ENCODE measurements around the gene ANKRD55. TPM values are rescaled to one million over a fixed set of nuclear protein-coding genes. Genes with fewer than 3 reads are reported as not detected.
A peak's percentile ranks its signal among the peaks of the same experiment; 100 is the strongest.
"Not testable (repeated sequence)": the region's sequence is repeated elsewhere in the genome, so short reads cannot be mapped to it uniquely, and the experiment has no call there.

ANKRD55 gene
- total and polyA plus RNA-seq, 2 donors from 2014 or later = 0.26 to 1.2 TPM

GRCh38 chr5:56259002-56259511 is 25.9 kb upstream of the ANKRD55 start:
- no peaks in the 10 kb centered on the region for H3K4me1 ChIP-seq (ENCODE audit: control insufficient read depth in 2 of 3, insufficient read depth in 2 of 3, low read depth in 1 of 3, low read length in 3 of 3)
- H3K27ac ChIP-seq (ENCODE audit: low read depth in 2 of 2, low read length in 2 of 2) = no peak overlapping the region
- H3K36me3 ChIP-seq (ENCODE audit: control insufficient read depth in 2 of 3, insufficient read depth in 3 of 3, low read length in 3 of 3) = no peaks in the 10 kb centered on the region
- intact Hi-C loops (cut with DNase I) = no loop called here
- H3K27me3 ChIP-seq (ENCODE audit: control insufficient read depth, insufficient read depth, low read length) = no peaks in the 10 kb centered on the region
- TF ChIP-seq CTCF (IDR thresholded peaks at IDR 0.05; ENCODE audit: borderline replicate concordance, extremely low read depth, insufficient read depth) = no peak
- FAIRE-seq (no peak), DNase-seq (peak in 1 of 5 donors; percentile 28)
- H3K9ac ChIP-seq (ENCODE audit: low read length in 3 of 3) = no peak overlapping the region
- H3K4me3 ChIP-seq (ENCODE audit: low read length in 3 of 3) = no peak overlapping the region
- no peaks in the 10 kb centered on the region for H3K9me3 ChIP-seq (ENCODE audit: control insufficient read depth in 2 of 3, insufficient read depth in 1 of 3, low read length in 3 of 3)

- H3K9me3 ChIP-seq (ENCODE audit: control insufficient read depth in 2 of 3, insufficient read depth in 1 of 3, low read length in 3 of 3); H3K9ac ChIP-seq (ENCODE audit: low read length in 3 of 3); FAIRE-seq; H3K4me3 ChIP-seq (ENCODE audit: low read length in 3 of 3); H3K27ac ChIP-seq (ENCODE audit: low read depth in 2 of 2, low read length in 2 of 2); H3K27me3 ChIP-seq (ENCODE audit: control insufficient read depth, insufficient read depth, low read length); H3K36me3 ChIP-seq (ENCODE audit: control insufficient read depth in 2 of 3, insufficient read depth in 3 of 3, low read length in 3 of 3); H3K4me1 ChIP-seq (ENCODE audit: control insufficient read depth in 2 of 3, insufficient read depth in 2 of 3, low read depth in 1 of 3, low read length in 3 of 3); intact Hi-C loops (cut with DNase I): not testable (repeated sequence)
- DNase-seq = peak in 1 of 5 donors; percentile 67
Observed at GRCh38 chr5:56257763-56258529, 24.8 kb upstream of the ANKRD55 start.

GRCh38 chr5:56257010-56257409 is 23.9 kb upstream of the ANKRD55 start:
- FAIRE-seq (no peak), DNase-seq (no peak)
- Histone ChIP-seq H3K9me3 (ENCODE audit: control insufficient read depth in 2 of 3, insufficient read depth in 1 of 3, low read length in 3 of 3) (no peaks in the 10 kb centered on the region), H3K9ac (ENCODE audit: low read length in 3 of 3) (no peak overlapping the region), H3K4me3 (ENCODE audit: low read length in 3 of 3) (no peak overlapping the region), H3K4me1 (ENCODE audit: control insufficient read depth in 2 of 3, insufficient read depth in 2 of 3, low read depth in 1 of 3, low read length in 3 of 3) (no peaks in the 10 kb centered on the region), H3K27ac (ENCODE audit: low read depth in 2 of 2, low read length in 2 of 2) (no peak overlapping the region), H3K36me3 (ENCODE audit: control insufficient read depth in 2 of 3, insufficient read depth in 3 of 3, low read length in 3 of 3) (no peaks in the 10 kb centered on the region), H3K27me3 (ENCODE audit: control insufficient read depth, insufficient read depth, low read length) (no peaks in the 10 kb centered on the region)
- intact Hi-C loops (cut with DNase I) = no loop called here
- no peak for TF ChIP-seq CTCF (IDR thresholded peaks at IDR 0.05; ENCODE audit: borderline replicate concordance, extremely low read depth, insufficient read depth)

DNA sequence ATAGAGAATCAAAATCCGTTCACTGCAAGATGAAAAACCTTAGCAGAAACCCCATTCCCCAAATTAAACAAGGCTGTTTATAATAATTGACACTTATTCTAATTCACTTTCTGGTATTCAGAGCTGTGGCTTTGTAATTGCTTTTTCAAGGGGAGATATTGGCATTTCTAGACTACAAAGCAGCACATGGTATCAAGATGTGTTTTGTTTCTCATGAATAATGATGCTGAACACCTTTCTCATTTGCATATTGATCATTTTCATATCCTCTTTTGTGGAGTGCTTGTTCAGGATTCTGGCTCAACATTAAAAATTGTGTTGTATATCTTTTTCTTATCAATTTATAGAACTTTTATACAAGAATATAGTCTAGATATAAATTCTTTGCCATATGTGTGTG is 22.4 kb upstream of the ANKRD55 start:
- H3K4me3 ChIP-seq (ENCODE audit: low read length in 3 of 3) = no peak overlapping the region
- H3K27me3 ChIP-seq (ENCODE audit: control insufficient read depth, insufficient read depth, low read length) = no peaks in the 10 kb centered on the region
- DNase-seq = no peak
- H3K9me3 ChIP-seq (ENCODE audit: control insufficient read depth in 2 of 3, insufficient read depth in 1 of 3, low read length in 3 of 3) = no peaks in the 10 kb centered on the region
- H3K9ac ChIP-seq (ENCODE audit: low read length in 3 of 3) = no peak overlapping the region
- H3K4me1 ChIP-seq (ENCODE audit: control insufficient read depth in 2 of 3, insufficient read depth in 2 of 3, low read depth in 1 of 3, low read length in 3 of 3) = no peaks in the 10 kb centered on the region
- intact Hi-C loops (cut with DNase I) = no loop called here
- no peaks in the 10 kb centered on the region for H3K36me3 ChIP-seq (ENCODE audit: control insufficient read depth in 2 of 3, insufficient read depth in 3 of 3, low read length in 3 of 3)
- FAIRE-seq = no peak
- TF ChIP-seq CTCF (IDR thresholded peaks at IDR 0.05; ENCODE audit: borderline replicate concordance, extremely low read depth, insufficient read depth) = no peak
- H3K27ac ChIP-seq (ENCODE audit: low read depth in 2 of 2, low read length in 2 of 2) = no peak overlapping the region

Data from kidney (tissue), 14 donors.